ENCODE measurements around the gene XXYLT1.
"Not testable (repeated sequence)": the region's sequence is repeated elsewhere in the genome, so short reads cannot be mapped to it uniquely, and the experiment has no call there.

XXYLT1 gene

DNA sequence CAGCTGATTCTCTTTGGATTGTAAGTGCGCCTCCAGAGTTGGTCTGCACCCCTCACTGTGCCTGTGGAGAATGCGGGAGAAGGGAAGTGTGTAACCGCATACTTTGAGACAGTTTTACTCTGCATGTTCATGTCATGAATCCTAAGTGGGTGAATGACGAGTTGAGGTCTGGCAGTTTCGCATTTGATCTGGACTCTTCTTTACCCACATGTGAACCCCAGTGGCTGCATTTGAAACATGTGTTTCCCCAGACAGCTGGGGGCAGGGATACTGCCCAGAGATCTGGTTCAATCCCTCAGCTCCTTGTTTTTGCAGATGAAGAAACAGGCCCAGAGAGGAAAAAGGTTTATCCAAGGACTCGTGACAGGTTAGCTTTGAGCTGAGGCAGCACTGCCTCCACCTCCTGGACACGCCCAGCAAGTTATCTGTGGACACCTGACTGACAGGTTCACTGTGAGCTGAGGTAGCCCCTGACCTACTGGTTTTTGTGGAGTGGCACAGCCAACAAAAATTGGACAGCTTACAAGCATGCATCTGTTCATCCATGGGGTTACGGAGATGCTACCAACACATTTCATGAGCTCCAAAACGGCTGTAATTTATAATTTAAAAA, 207.3 kb downstream of the XXYLT1 start:
- no peak for DNase-seq (ENCODE audit: low read depth)

DNA sequence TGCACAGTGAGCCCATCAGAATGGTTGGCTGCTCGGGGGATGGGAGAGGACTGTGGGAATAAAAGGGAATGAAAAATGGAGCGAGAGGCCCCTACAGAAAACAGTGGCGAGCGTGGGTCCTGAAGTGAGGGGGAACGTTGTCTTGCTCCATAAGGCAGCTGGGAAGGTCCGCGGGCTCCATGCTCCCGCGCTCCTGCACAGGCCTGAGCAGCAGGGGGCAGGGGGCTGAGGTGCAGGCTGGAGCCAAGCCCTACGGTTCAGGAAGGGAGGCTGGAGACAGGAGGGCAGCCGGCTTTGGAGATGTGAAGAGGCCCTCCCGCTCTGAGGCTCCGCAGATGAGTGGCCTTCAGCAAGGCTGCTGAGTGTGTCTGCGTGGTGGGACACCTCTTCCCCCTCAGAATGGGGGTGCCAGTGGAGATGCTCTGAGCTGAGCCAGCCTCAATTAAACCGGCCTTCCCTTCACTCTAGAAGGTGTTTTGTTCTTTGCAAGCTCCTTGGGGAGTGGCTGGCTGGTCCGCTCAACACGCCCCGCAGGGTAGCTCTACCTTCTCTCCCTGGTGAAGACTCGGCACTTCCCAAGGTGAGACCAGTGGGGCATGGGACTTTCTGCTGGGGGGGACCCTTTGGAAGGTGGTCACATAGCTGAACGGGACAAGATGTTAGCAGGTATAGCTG, 208.0 kb downstream of the XXYLT1 start:
- DNase-seq (ENCODE audit: low read depth), result no peak

DNA sequence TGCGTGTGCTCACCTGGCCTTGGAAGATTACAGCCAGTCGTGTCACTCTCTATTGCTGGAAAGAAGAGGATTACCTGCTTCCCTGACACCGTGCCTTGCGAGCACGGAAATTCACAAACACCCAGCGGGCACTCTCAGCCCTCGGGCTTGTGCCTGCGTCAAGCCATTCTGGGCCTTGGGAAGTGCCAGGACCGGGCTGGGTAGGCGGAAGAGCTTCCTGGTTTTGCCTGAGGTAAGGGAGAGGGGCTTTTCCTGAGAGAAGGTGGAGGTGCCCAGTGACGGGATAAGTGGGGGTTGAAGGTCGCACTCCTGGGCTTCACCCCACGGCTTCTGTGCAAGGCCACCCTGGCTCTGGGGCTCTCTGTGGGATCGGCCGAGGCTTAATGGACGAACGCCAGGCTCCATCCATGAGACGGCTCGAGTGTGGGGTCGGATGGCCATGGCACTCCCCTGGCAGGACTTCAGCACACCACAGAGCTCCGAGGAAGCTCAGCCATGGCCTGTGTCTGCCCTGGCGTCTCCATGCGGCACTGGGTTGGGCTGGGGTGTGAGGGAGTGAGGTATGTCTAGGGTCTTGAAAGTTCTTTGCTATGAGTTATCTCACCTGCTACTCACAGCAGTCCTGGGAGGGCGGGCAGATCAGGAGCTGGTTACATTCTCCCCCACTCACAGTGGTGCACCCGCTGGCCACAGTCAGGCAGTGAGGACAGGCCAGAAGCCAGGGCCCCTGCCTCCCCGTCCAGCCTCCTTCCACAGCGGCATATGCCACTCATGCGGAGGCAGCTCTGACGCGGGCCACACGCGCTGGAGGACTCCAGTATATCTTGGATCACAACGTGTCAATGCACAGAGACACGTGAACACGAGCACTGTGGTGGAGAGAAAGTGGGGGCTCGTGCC, 209.0 kb downstream of the XXYLT1 start:
- DNase-seq (ENCODE audit: low read depth), result no peak

DNA sequence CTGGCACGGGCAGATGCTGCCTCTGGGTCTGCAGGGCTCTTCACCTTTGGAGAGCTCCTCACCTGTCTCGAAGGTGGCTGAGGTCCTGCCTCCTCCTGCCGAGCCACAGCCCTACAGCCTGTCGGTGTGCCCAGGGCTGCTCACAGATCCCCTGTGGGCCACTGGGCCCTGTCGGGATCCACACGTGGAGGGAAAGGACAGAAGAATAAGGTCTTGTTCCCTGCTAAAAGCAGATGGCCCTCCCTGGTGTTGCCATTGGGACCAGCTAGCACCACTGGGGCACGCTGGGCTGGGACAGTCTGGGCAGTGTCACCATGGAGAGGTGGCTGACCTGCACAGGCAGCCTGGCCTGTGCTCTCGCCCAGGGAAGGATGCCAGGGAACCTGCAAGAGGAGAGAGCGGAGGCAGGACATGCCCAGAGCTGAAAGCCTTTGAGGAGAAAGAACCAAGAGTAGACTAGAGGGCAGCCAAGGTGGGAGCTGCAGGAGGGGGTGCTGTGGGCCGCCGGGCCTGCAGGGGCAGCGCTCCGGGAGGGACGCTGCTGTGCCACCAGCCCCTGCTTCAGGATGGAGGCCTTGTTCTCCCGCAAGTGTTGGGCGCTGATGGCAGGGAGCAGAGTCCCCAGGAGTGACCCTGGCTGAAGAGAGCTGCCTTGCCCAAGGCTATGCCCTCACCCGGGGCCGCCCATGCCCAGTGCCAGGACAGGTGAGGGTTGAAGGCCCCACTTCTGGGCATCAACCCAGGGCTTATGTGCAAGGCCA, 210.2 kb downstream of the XXYLT1 start:
- DNase-seq (ENCODE audit: low read depth), result no peak

DNA sequence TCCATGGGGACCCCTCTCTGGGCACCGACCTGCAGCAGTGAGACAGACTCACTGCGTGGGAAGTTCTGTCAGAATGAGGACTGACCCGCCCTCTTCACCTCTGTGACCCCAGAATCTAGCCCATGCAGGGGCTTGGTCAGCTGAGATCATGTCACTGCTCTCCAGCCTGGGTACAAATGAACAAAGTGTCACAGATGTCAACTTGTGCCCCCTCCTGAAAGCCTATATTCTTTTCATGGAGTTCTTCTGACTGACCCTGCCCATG, 210.8 kb downstream of the XXYLT1 start:
- no peak for DNase-seq (ENCODE audit: low read depth)

DNA sequence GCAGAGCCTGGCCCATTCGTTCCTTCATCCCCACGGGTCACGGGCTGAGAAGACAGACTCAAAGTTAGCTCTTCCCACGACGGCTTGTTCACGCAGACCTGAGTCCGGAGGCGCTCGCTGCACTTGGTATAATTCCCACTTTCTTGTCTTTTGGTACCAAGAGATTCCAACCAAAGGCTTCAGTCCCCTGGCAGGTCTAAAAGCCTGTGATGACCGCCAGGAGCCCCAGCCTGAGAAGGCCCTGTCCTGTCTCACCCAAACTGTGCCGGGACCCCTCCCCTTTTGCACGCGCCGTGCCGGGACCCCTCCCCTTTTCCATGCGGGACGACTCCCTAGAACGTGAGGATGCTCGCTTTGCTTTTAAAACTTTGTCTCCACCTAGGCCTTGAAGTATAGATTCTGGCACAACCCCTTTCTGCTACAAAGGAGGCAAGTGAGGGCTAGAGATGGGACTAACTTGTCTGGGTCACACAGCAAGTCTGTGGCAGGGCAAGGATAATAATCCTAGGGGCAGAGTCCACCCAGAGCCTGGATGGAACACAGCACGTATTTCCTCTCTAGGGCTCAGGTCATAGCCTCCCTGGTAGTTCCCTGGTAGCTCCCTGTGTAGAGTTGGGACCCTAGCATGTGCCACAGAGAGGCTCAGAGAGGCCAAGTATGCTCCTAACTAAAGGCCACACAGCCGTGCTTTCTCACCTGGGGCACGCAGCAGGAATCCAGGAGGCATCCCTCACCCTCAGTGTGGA, 211.3 kb downstream of the XXYLT1 start:
- DNase-seq (ENCODE audit: low read depth), result no peak

DNA sequence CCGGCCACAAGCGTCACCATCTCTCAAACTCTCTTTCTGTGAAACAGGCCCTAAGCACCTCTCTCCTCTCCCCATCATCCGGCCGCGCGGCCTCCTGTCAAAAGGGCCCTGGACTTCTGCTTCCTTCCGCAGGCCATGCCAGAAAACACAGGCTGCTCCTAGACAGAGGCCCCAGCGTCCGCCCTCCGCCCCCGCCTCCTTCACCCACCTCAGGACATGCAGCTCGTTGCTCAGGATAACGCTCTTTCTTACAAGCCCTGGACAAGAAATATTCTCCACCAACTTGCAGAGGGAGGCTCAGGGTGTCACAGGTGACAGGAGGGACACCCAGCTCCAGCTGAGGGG, 212.0 kb downstream of the XXYLT1 start:
- DNase-seq (ENCODE audit: low read depth), result no peak

DNA sequence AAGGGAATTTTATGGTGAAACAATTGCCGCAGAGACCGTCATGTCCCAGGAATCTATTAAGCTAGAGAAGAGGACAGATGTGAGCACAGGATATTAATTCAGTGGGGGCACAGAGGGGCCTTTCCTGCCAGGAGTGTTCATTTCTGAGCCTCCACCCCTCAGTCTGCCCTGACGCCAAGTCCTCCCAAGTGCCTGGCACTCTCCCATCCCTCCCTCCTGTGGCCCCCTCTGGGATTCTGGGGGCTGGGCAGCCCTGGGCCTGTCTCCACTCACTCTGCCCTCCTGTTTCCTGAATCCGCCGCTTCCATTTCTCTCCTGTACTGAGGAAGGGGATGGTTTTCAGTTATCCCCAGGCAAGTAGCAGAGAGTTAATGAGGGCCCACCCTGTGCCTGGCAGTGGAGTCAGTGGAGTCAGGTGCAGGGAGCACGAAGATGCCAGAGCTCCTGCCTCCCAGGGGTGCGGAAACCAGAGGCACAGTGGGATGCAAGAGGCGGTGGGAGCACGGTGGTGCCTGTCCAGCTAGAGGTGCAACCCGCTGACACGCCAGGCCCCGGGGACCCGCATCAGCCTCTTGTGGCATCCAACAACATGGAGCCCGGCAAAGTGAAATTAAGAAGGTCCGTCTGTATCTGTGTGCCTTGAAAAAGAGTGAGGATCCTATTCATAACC, 212.5 kb downstream of the XXYLT1 start:
- no peak for DNase-seq (ENCODE audit: low read depth)

DNA sequence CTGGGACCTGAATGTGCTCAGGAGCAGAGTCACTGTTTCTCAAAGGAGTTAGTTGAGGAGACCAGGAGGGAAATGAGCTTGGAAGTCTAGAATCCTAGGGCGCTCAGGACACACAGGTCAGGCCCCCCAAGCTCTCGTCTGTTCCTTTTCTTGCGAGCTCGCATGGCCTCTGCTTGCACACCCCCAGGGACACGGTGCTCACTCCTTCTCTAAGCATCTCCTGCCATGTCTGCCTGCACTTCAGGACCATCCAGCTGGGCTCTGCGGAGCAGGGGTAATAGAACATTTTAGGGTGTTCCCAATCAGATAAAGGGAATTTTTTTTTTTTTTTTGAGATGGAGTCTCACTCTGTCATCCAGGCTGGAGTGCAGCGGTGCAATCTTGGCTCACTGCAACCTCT, 213.2 kb downstream of the XXYLT1 start:
- DNase-seq (ENCODE audit: low read depth), result no peak

DNA sequence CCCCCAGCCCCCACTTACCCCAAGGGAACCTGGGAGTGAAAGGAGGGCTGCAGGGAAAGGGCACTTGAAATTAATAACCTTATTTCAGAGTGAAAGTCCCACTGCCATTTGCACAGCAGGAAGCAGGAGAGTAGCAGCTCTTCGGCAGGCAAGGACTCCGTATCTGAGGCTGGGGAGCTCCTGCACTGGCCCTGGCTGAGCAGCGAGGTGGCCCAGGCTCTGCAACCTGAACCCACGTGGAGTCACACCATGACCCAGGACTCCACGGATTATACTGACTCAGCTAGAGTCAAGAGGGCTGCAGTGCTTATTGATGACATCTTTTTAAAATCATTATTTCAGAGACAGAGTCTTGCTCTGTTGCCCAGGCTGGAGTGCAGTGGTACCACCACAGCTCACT, 214.5 kb downstream of the XXYLT1 start:
- no peak for DNase-seq (ENCODE audit: low read depth)

DNA sequence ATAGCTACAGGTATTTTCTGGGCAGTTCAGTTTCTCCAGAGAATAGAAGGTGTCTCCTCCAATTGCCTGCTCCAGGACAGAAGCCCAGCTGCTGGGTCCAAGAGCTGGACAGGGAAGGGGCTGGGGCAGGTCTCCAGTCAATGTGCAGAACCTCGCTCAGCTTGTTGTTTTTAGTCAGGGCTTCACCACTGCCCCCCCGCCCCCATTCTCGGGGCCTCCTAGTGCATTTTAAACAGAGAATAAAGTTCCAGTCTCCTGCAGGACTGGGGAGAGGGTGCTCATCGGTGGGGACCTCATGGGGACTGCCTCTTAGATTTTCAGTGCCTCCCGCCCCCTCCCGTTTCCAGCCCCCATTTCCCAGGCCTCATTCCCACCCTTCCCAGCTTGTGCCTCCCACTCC, 216.6 kb downstream of the XXYLT1 start:
- no peak for DNase-seq (ENCODE audit: low read depth)

DNA sequence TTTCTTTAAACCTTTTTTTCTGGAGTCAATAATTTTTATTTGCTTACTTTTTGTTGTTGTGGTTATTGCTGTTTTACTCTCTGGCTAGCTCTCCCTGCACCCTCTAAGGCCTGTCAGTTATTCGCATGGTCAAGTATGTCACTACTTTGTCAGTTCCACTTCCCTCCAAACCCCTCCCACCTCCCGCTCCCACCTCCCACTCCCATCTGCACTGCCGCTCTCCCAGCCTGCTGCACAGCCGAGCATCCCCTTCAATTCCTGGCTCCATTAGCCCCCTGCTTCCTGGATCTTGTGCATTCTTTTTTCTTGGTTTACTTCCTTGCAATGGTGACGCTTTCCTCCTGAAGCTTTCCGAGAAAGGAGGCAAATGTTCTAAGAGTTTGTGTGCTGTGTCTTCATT, 218.0 kb downstream of the XXYLT1 start:
- DNase-seq (ENCODE audit: low read depth), result no peak

DNA sequence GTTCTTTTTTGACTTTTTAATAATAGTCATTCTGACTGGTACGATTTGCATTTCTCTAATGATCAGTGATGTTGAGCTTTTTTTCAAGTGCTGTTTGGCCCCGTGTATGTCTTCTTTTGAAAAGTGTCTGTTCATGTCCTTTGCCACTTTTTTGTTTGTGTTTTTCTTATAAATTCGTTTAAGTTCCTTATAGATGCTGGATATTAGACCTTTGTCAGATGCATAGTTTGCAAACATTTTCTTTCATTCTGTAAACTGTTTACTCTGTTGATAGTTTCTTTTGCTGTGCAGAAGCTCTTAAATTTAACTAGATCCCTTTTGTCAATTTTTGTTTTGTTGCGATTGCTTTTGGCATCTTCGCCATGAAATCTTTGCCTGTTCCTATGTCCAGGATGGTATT, 220.7 kb downstream of the XXYLT1 start:
- DNase-seq (ENCODE audit: low read depth), result not testable (repeated sequence)

DNA sequence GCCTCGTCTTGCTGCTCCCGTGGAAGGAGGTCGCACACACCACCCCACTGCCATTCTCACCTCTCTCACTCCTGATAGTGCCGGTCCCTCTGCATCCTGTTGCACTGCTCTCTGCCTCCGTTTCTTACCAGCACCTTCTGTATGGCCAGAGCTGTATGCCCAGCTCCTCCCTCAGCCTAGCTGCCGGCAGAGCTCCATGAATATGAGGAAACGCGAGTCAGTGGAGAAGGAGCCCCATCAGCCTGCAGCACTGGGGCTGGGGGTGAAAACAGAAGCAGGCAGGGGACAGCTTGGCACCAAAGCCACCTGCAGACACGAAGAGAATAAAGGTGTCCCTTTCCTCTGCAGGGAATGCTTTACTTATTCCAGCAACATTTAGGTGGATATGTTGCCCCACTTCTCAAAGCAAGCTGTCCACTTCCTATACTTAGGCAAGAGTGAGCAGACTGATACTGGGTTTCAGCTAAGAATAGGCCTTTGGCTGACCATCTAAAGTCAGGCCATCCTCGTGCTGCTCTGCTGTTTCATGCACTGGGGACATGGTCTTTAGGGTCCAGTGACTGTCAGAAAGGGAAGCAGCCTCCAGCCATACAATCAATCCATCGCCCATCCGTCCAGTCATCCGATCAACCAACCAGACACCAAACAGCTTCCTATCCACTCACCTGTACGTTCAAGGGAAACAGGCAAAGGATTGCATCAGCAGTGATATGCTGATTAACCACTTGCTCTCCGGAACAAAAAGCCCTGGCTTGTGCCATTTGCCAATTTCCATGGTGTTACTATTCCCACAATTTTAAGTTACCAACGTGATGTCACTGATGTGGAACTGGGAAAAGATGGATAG, 222.7 kb downstream of the XXYLT1 start:
- DNase-seq (ENCODE audit: low read depth), result no peak

DNA sequence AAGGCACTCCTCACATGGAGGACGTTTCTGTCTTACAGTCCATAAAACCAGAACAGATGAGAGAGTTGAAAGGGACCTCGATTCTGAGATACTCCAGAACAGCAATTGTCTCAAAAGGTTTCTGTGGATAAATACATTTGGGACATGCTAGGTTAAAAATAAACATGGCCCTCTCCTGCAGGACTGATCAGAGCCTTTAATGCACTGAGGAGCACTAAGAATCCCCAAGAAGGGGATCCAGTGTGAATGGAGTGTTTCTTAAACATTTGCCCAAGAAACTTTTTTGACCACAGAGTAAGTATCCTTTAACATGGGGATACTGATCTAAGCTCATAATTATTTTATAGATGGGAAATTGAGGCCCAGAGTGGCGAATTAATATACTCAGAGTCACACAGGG, 223.4 kb downstream of the XXYLT1 start:
- DNase-seq (ENCODE audit: low read depth), result no peak

DNA sequence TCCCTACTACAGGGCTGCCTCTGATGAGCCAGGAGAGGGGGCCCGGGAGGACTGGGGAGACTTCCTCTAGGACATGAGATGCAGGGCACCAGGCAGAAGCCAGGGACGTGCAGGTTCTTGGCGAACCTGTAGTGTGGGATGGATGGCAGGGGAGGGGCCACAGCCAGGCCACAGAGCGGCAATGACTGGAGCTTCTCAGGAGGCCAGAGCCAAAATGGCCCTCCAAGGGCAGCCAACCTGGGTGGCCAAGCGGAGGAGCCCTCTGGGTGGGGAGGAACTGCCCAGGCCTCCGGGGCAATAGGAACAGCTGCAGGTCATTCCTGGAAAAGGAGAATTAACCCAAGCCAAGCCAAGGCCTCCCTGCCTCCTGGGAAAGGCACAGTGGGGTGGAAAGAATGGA, 224.5 kb downstream of the XXYLT1 start:
- DNase-seq (ENCODE audit: low read depth), result no peak

DNA sequence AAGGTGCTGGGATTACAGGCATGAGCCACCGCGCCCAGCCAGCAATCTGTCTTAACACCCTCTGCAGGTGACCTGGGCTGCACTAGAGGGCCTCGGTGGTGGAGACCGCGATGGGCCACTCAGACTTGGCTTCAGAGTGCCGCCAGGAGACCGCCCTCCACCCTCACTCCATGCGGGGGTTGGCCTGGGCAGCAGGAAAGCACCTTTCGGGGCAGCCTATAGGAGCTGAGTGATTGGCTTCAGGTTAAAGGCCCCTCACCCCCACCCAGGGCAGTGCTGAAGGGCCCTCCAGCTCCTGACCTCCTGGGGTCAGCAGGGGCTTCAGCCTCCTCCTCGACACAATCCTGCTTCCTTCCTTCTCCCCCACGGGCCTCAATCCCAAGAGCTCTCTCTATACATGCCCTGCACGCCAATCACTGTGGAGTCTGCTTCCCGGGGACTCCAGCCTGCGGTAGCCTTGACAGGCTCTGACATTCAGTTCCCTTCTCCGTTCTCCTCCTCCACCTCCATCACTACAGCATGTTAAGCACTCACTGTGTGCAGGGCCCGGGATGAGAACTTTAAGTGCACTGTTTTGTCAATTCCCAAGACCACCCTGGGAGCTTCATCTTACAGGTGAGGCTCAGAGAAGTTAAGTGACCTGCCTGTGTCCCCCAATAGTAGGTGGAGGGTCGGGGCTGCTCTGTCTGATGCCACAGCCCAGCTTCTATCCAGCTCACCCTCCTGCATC, 225.3 kb downstream of the XXYLT1 start:
- DNase-seq (ENCODE audit: low read depth), result no peak

DNA sequence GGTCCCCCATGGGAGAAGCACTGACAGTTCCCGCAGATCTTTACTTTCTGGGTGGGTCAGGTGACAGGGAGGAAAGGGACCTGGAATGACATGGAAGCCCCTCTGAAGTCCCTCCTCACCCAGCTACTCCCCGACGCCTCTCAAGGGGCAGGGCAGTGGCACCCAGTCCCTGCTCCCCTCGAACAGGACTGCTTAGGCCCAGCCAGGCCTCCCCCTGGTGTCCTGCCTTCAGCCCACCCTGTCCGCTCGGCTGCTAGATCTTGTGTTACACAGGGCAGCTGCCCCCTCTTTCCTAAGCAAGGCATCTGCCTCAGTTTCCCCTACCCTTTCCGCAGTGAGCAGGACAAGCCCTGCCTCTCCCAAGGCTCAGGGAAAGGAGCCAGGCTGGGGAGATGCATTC, 226.5 kb downstream of the XXYLT1 start:
- DNase-seq (ENCODE audit: low read depth), result no peak

DNA sequence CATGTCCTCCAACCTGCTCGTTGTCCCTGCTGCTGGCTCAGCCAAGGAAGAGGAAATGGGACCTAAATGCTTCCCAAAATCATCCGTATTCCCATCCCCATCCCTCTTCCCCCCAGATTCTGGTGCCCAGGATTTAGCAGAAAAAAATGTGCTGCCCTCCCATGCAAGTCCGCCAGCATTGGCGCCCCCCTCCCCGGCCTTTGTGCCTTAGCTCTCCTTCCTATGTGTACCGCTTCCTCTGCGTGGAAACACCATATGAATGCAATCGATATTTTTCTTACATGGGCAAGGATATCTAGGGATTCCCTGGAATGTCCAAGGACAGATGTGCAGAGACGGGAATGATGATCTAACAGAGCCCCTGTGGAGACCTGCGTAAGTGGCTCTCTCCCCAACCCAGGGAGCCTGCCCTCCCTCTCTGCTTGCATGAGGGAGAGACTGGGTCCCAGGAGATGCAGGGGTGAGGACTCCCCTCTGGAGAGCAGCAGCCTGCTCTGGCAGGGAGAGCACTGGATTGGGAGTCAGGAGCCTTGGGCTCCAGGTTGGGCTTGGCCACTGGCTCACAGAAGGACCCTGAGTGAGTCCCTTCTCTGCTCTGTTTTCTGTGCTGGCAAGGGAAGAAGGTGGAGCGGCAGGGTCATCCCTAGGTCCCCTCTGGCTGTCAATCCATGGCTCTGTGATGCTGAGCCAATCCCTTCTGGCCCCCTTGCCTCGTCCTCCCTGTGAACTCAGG, 227.2 kb downstream of the XXYLT1 start:
- DNase-seq (ENCODE audit: low read depth), result no peak
